HG02623 (cell line): ENCODE data around the gene GREM1.

Experiments used
- ATAC-seq: cut with Tn5 transposase; IDR thresholded peaks from one replicate; pipeline ENCODE4 v1.9.1; 2021; ENCODE audit warnings: moderate library complexity; ENCODE audit not compliant: unreplicated experiment

GREM1 gene

GRCh38 chr15:32694222-32694983 is 23.4 kb upstream of the GREM1 start:
- no peak for ATAC-seq

DNA sequence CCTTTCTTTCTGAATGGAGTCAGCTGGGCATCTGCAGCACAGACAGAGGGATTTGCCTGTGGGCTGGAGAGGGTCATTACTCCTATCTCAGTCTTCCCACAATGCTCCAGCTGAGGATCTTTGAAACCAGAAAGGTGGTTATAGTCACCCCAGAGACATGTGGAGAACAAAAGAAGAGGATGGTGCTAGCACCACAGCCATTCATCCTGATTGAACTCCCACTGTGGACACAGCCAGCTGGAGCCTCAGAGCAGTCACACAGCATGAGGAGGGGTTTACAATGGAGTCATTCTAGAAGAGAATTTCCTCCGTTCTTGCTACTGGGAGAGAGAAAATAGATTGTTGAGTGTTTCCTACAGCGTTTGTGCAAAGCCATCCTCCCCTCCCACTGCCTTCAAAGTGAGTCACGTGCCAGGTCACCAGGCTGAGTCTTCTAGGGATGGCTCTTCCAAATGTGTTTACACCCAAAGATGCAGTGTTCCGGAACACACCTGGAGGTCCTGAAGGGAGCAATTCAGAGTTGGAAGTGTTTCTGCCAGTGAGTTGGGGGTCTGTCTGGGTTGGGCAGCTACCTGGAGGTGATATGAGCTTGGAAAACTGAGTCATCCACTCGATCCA is 18.9 kb upstream of the GREM1 start:
- no peak for ATAC-seq

- no peak for ATAC-seq
These were observed 17.2 kb upstream of the GREM1 start for GRCh38 chr15:32700501-32701150.

GRCh38 chr15:32701863-32702262 is 15.9 kb upstream of the GREM1 start:
- no peak for ATAC-seq

GRCh38 chr15:32704395-32704981 is 13.3 kb upstream of the GREM1 start:
- no peak for ATAC-seq

- no peak for ATAC-seq
These were observed 12.4 kb upstream of the GREM1 start for GRCh38 chr15:32705446-32705845.

- ATAC-seq, result no peak
These were observed 11.1 kb upstream of the GREM1 start for GRCh38 chr15:32706704-32707103.

- ATAC-seq, result no peak
These were observed 10.4 kb upstream of the GREM1 start for GRCh38 chr15:32707436-32707835.

- no peak for ATAC-seq
These were observed 8.3 kb upstream of the GREM1 start for GRCh38 chr15:32709295-32710033.

GRCh38 chr15:32715276-32715675 is 2.5 kb upstream of the GREM1 start:
- no peak for ATAC-seq

DNA sequence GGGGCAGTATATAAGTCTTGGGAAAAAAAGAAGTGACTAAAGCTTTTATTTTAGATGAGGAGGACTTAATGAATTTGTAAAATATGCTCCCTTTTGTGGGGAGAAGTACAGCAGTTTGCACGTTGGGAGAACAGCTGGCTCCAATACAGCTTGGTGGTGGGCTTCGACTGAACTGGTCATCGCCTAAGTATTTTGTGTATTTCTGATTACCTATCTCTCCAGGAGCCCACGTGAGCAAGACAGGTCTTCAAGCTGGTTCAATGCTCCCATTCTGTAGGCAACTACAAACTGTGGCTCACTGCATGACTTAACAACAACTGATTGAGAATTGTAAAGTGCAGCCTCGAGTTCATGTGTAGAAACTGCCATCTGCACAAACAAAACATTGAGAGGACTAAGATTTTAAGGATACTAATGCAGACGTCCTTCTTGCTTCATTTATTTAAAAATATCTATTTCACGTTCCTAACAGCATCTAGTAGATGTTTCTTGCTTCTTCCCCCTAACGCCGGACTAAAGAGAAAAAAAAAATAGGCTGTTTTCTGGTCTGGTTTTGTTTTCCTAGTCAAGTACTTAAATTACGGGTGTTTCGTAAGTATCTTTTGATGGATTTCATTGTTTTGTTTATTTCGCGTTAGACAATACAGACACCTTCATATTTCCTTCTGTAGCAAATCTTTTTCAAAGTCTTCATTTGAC is 1.4 kb upstream of the GREM1 start:
- ATAC-seq, result no peak

- ATAC-seq, result no peak
These were observed 834 bp upstream of the GREM1 start for GRCh38 chr15:32716915-32717425.

DNA sequence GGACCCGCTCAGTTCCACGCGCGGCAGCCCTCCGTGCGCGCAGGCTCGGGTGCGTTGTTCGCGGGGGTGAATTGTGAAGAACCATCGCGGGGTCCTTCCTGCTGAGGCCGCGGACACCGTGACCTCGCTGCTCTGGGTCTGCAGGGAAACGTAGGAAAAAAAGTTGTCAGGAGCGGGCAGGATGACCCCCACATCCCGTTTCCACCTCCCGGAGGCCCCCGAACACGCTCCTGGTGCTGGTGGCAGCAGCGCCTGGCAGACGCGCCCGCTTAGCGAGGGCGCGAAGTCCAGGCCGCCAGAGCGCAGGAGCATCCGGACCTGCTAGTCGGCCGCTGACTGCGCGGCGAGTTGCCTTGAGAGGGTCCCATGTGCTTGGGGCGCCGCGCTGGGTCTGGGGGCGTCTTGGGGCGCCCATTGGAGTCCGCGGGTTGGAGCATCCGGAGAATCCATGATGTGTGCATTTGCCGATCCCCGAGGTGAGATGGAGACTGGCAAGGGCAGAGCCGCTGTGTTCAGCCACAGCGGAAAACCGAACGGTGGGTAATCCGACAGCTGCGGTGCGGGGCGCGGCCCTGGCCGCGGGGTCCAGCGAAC is 520 bp downstream of the GREM1 start:
- ATAC-seq, result no peak

- no peak for ATAC-seq
These were observed 1.3 kb downstream of the GREM1 start for GRCh38 chr15:32718821-32719716.

GRCh38 chr15:32721596-32721995 is 3.8 kb downstream of the GREM1 start:
- ATAC-seq, result no peak

DNA sequence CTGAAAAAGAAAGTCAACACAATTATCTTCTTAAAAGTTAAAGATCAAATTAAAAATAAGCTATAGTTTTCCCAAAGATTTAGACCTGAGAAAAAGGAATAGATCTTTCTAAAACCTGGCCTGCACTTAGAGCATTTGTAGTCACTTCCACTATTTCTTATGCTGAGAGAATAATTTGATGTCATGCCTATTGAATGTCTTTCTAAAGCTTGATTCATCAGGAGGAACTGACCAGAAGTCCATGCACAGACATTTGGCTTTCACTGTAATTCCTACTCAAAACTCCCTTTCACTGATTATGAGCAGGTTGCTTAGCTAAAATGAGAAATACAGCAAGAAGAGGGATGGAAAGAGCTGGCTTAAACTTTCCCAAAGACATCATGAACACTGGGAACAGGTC is 4.3 kb downstream of the GREM1 start:
- no peak for ATAC-seq

DNA sequence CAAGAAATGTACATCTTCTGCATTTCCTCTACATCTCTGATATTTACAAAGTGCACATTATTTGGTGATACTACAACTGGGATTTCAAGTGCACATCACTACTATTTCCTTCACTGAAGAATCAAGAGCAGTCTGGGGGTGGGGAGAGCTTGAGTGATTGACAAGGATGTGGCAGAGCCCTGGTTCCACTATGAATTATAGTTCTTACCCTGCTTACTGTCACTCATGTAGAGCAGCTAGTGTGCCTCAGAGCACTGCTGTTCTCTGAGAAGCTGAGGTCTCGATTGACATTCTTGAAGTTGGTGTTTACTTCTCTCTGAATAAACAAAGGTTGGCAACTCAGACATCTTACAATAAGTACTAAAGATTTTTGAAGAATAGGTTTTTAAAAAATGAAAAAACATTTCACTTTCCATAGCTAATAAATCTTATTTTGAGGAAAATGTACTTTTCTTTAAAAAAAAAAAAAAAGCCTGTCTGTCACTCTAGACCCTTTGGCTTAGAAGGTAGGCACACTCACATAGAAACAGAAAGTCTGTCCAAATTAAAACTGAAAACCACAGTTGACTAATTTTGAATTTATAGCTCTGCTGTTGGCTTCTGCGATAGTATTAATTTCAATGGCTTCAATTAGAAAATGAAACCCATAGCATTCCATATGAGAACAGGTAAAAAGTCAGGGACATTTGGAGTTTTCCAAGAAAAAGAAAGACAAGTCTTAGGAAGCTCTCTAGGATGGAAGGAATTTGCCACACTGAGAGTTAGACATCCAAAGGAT is 5.6 kb downstream of the GREM1 start:
- ATAC-seq, result peak; percentile 89

GRCh38 chr15:32729700-32730395 is 12.0 kb downstream of the GREM1 start:
- no peak for ATAC-seq
